Skin epidermis (tissue), 12 donors: ENCODE measurements around the gene GPC3.
"Not testable (repeated sequence)": the region's sequence is repeated elsewhere in the genome, so short reads cannot be mapped to it uniquely, and the experiment has no call there.

Experiments
- H3K27ac ChIP-seq, 21 experiments: fragments of 200-600 bp; sonication (generic) in 11 of 21; one replicate each; pipeline ENCODE4 v1.5.0; 2020; ENCODE audit warnings: mild to moderate bottlenecking in 3 of 21, inconsistent platforms in 2 of 21, moderate library complexity in 2 of 21
- H3K4me3 ChIP-seq, 7 experiments: fragments of 200-600 bp; sonication (generic) in 2 of 7; one replicate each; pipeline ENCODE4 v1.5.0; 2020; ENCODE audit warnings: inconsistent platforms in 2 of 7, mild to moderate bottlenecking in 2 of 7, moderate library complexity in 1 of 7

Gene GPC3

GRCh38 chrX:133645977-133646718, 339.2 kb downstream of the GPC3 start:
- H3K27ac ChIP-seq, result peak overlapping the region in 1 of 21 experiments; percentile 37
- H3K4me3 ChIP-seq, result no peak overlapping the region

GRCh38 chrX:133645256-133645655, 340.1 kb downstream of the GPC3 start:
- Histone ChIP-seq H3K27ac (no peak overlapping the region), H3K4me3 (no peak overlapping the region)

GRCh38 chrX:133640161-133641015, 345.0 kb downstream of the GPC3 start:
- no peak overlapping the region for H3K27ac ChIP-seq
- H3K4me3 ChIP-seq, result no peak overlapping the region

DNA sequence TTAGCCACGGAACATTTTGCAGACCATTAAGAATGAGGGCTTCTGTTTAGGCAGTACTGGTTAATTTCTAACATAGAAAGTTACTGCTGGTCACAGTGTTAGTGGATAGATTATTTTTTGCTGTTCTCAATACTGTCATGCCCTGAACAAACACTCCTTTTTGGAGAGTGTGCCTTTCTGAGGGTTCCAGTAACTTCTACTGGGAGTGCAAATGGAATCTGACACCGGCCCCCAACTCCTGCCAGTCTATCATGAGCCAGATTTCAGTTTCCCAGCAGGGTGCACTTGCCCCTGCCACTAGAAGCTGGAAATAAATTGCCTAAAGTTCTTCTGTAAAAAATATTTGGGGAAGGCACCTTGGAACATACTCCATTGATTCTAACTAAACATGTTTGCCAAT, 345.7 kb downstream of the GPC3 start:
- no peak overlapping the region for H3K4me3 ChIP-seq
- peak overlapping the region in 1 of 21 experiments; percentile 30 for H3K27ac ChIP-seq

- Histone ChIP-seq H3K4me3 (no peak overlapping the region), H3K27ac (no peak overlapping the region)
Measured at GRCh38 chrX:133638285-133638684, 347.1 kb downstream of the GPC3 start.

DNA sequence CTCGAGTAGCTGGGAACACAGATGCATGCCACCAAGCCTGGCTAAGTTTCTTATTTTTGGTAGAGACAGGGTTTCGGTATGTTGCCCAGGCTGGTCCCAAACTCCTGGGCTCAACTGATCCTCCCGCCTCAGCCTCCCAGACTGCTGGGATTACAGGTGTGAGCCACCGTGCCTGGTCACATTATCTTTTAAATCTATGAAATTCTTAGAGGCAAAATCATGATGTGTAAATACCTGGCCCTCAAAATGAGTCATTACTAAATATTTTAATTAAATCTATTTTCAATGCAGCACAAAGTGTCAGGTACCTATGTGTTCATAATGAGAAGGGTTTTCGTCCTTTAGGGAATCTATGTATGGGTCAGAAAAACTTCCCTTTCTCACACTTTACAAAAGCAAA, 347.6 kb downstream of the GPC3 start:
- Histone ChIP-seq H3K4me3 (no peak overlapping the region), H3K27ac (no peak overlapping the region)

DNA sequence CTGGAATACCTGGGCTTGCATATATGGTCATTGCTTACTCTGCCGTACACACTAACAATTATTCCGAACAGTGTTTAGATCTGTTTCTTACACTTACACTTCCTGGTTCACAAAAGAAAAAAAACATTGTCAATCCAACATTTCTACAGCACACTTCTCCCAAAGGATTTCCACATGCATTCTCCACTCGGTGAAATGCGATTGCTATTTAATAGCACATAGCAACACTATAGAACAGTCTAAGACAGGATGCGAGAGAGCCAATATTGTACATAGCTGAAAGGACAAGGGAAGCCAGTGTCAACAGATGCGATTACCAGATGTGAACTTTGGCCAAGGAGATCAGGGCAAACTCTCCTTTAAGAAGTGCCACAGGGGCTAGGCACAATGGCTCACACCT, 349.4 kb downstream of the GPC3 start:
- no peak overlapping the region for H3K4me3 ChIP-seq
- H3K27ac ChIP-seq, result no peak overlapping the region

DNA sequence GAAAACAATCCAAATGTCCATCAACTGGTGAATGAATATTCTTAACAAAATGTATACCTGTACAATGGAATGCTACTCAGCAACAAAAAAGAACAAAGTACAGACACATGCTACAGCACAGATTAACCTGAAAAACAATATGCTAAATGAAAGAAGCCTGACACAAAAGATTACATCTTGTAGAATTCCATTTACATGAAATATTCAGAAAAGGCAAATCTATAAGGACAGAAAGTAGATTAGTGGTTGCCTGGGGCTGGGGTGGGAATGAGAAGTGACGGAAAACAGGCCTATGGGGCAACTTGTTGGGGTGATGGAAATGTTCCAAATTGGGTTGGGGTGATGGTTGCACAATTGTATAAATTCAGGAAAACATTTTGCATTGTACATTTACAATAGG, 351.0 kb downstream of the GPC3 start:
- H3K27ac ChIP-seq, result no peak overlapping the region
- no peak overlapping the region for H3K4me3 ChIP-seq

DNA sequence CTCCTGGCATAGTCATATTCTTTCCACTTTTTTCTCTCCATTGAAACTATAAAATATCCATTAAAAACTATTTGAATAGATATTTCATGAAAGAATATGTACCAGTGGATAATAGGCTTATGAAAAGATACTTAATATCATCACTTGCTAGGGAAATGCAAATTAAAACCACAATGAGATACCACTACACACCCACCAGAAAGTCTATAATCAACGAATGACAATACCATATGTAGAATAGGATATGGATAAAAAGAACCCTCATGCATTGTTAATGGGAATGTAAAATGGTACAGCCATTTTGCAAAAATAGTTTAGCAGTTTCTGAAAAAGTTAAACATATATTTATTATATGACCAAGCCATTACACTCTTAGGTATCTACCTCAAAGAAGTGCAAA, 351.4 kb downstream of the GPC3 start:
- Histone ChIP-seq H3K27ac (no peak overlapping the region), H3K4me3 (no peak overlapping the region)

- no peak overlapping the region for H3K4me3 ChIP-seq
- H3K27ac ChIP-seq, result no peak overlapping the region
Measured at GRCh38 chrX:133633162-133633561, 352.2 kb downstream of the GPC3 start.

- H3K4me3 ChIP-seq, result no peak overlapping the region
- H3K27ac ChIP-seq, result no peak overlapping the region
Measured at GRCh38 chrX:133630362-133630761, 355.0 kb downstream of the GPC3 start.

DNA sequence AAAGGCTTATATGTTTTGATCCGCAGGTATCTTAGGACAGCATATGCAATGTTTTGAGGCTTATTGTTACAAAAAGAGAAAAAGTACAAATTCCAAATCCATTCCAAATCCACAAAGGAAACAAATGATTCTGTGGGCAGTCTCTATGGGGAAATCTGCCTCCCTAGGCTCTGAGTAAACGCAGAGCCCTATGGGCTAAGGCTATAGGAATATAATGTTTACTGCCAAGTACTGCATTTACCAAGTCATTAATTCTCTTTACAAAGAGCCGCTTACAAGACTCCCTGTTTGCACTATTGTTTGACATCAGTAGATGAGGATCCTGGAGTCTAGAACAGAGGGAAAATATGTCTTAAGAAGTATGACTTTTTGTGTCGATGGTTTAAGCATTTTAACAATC, 357.7 kb downstream of the GPC3 start:
- Histone ChIP-seq H3K4me3 (no peak overlapping the region), H3K27ac (no peak overlapping the region)

GRCh38 chrX:133621384-133621783, 364.0 kb downstream of the GPC3 start:
- not testable (repeated sequence) for H3K4me3 ChIP-seq, H3K27ac ChIP-seq

DNA sequence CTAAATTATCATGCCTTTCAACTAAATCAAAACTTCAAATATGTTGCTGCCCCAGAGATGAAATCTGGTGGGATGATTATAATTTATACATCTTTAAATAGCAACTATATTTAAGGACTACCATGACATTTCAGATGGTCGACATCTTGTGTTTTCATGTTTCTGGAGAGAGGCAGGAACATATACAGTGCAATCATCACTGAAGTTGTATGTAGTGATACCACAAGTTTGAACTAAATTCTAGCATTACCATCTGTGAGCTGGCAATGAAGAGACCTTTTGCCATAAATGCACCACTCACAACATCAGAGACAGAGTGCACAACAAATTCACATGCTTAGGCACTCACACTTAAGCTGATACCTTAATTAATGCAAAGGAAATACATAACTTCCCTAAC, 373.7 kb downstream of the GPC3 start:
- Histone ChIP-seq H3K4me3 (no peak overlapping the region), H3K27ac (no peak overlapping the region)

- H3K27ac ChIP-seq, result no peak overlapping the region
- no peak overlapping the region for H3K4me3 ChIP-seq
Measured at GRCh38 chrX:133610056-133610455, 375.3 kb downstream of the GPC3 start.

- peak overlapping the region in 2 of 21 experiments; percentile 16 to 44 for H3K27ac ChIP-seq
Measured at GRCh38 chrX:133609166-133609565, 376.2 kb downstream of the GPC3 start.

DNA sequence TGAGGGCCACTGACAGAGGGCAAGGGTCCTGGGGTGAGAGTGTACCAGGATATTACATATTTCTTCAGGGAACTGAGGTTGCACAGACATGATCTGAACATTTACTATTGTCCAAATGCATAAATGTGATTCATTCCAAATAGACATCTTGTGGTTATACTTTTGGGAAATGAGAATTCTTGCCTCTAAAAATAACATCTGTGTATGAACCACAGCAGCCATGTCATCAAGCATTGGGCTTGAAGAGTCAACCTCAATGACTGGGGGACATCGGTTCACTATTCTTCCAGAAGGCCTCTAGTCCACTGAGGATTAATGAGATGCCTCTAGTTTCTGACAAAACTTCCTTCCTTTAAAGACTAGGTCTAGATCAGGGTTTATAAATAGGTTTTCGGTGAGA, 377.0 kb downstream of the GPC3 start:
- Histone ChIP-seq H3K4me3 (no peak overlapping the region), H3K27ac (peak overlapping the region in 2 of 21 experiments; percentile 50 to 58)

More at GRCh38 chrX:133609166-133609565, 376.2 kb downstream of the GPC3 start:
- H3K4me3 ChIP-seq, result no peak overlapping the region

GRCh38 chrX:133607419-133608348, 377.7 kb downstream of the GPC3 start:
- no peak overlapping the region for H3K4me3 ChIP-seq
- peak overlapping the region in 4 of 21 experiments; percentile 8 to 58 (median 31) for H3K27ac ChIP-seq

DNA sequence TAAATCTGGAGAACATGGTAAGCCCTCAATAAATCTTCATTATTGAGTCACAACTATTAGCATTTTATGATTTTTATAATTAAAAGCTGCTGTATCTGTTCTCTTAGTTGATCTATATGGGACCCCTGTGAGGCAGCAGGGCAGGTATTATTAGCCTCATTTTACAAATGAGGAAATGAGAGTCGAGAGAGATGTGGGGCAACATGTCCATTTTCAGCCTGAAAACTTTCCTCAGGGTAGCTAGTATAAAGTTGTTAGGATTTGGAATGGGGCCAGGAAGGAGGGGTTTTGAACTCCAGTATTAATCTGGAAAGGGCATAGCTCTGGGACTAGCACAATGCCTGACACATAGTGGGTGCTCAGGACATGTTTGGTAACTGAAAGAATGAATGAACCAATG, 378.4 kb downstream of the GPC3 start:
- H3K4me3 ChIP-seq, result no peak overlapping the region
- H3K27ac ChIP-seq, result no peak overlapping the region

DNA sequence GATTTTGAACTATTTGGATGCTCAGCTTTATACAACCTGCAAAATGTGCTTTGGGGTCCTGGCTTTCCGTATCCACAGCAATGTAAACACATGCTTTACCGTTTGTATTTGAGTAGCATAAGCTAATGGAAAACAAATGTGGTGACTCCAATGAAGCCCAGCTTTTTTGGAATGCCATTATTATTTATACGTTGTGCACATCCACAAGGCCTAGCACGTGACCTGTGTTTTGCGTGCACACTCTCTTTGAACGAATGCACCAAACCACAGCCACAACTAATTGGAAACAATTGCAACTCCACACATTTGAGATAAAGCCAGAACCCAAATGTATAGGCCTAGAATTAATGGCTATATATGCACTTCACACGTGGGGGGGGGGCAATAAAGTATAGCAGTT, 380.6 kb downstream of the GPC3 start:
- Histone ChIP-seq H3K27ac (no peak overlapping the region), H3K4me3 (no peak overlapping the region)
